Measurements from ENCODE around the gene ZNF630. TPM values are rescaled to one million over a fixed set of nuclear protein-coding genes. Genes with fewer than 3 reads are reported as not detected.

Gene ZNF630
- total and polyA plus RNA-seq, 10 of the 15 experiments (the other 5 are each of a cell fraction or from before 2014, with no cell fraction given): 0.96 to 1.9 (median 1.2) TPM

GRCh38 chrX:48059296-48059639 is 12.2 kb downstream of the ZNF630 start:
- no peak overlapping the region for H3K27ac ChIP-seq (ENCODE audit: control insufficient read depth, insufficient read depth)
- intact Hi-C loops (cut with micrococcal nuclease; ENCODE audit: unreplicated experiment): no loop called here
- H3K9me3 ChIP-seq (replicated peaks; ENCODE audit: control insufficient read depth, insufficient read depth, low read length): peaks cover 10% of the 10 kb centered on the region
- 42% methylated on average over 1 of the region's 1 CpG for WGBS (ENCODE audit: insufficient coverage, insufficient replicate concordance, low lambda C conversion rate, missing lambda C conversion rate)
- no peak overlapping the region for H2AFZ ChIP-seq (ENCODE audit: control insufficient read depth, low read depth, low read length)
- no peaks in the 10 kb centered on the region for H3K4me1 ChIP-seq (ENCODE audit: control insufficient read depth, insufficient read depth, low read length)
- no peak for ATAC-seq
- SMC1A ChIA-PET (ENCODE audit: uncharacterized antibody, unreplicated experiment): interaction anchor here (1.3 kb wide), 1 partner anchor 10 kb away, joined by 3 read pairs; no protein-coding TSS in a partner anchor
- H3K27me3 ChIP-seq (replicated peaks in 1 of 2; ENCODE audit: control insufficient read depth in 2 of 2, insufficient read depth in 2 of 2, low read length in 1 of 2): no peaks in the 10 kb centered on the region
- POLR2A ChIA-PET: no interaction called here
- H3K9ac ChIP-seq (ENCODE audit: control insufficient read depth, insufficient read depth, low read length): no peak overlapping the region
- in situ Hi-C loops (cut with MboI): no loop called here
- H4K20me1 ChIP-seq (ENCODE audit: control insufficient read depth, insufficient read depth): no peaks in the 10 kb centered on the region
- BruUV-seq (replicated peaks): no TSS peak
- no peak for DNase-seq (ENCODE audit: low read depth, low spot score)
- CTCF ChIA-PET: interaction anchor here (1.4 kb wide), 1 partner anchor 12 kb away, joined by 3 read pairs; no protein-coding TSS in a partner anchor
- no peak for FAIRE-seq
- peaks cover 0 to 7% of the 10 kb centered on the region in 2 experiments; a peak in 1 of 4 replicates for H3K36me3 ChIP-seq (ENCODE audit: control insufficient read depth in 2 of 2, insufficient read depth in 2 of 2, low read length in 1 of 2)
- no peak overlapping the region for H3K4me2 ChIP-seq (ENCODE audit: control insufficient read depth, insufficient read depth)
- no peak overlapping the region for H3K4me3 ChIP-seq
- H3K79me2 ChIP-seq (ENCODE audit: control insufficient read depth, insufficient read depth, low read length): no peaks in the 10 kb centered on the region
- RAD21 ChIA-PET (ENCODE audit: unreplicated experiment): no interaction called here
- TF ChIP-seq MLLT1 (IDR thresholded peaks at IDR 0.05) (no peak), USF2 (IDR thresholded peaks at IDR 0.05; ENCODE audit: borderline replicate concordance, low read depth, low read length) (no peak), ESRRA (IDR thresholded peaks at IDR 0.05; ENCODE audit: low read length) (no peak), SP1 (IDR thresholded peaks at IDR 0.05; ENCODE audit: low read depth, low read length) (no peak), SPI1 (IDR thresholded peaks at IDR 0.05; ENCODE audit: borderline replicate concordance, insufficient read depth, low read depth, low read length) (no peak), STAT3 (IDR thresholded peaks at IDR 0.05; ENCODE audit: low read depth, low read length) (no peak), GATAD2B (conservative IDR thresholded peaks at IDR 0.05; ENCODE audit: low read depth) (no peak), ZBTB40 (IDR thresholded peaks at IDR 0.05; ENCODE audit: borderline replicate concordance) (no peak), PKNOX1 (IDR thresholded peaks at IDR 0.05) (no peak), MTA2 (IDR thresholded peaks at IDR 0.05; ENCODE audit: low read depth) (no peak), NBN (IDR thresholded peaks at IDR 0.05) (no peak), RB1 (IDR thresholded peaks at IDR 0.05; ENCODE audit: borderline replicate concordance) (no peak), HDGF (IDR thresholded peaks at IDR 0.05) (no peak), IKZF1 (conservative IDR thresholded peaks at IDR 0.05) (no peak), SREBF1 (IDR thresholded peaks at IDR 0.05; ENCODE audit: low read length) (no peak), BCL11A (IDR thresholded peaks at IDR 0.05; ENCODE audit: low read depth, low read length) (no peak), IRF5 (IDR thresholded peaks at IDR 0.05; ENCODE audit: borderline replicate concordance) (no peak), BHLHE40 (IDR thresholded peaks at IDR 0.05; ENCODE audit: borderline replicate concordance in 1 of 2, low read depth in 2 of 2, low read length in 1 of 2) (no peak)
